HCT116 (cell line): ENCODE data around the gene TMEM132D.

ENCODE experiments used
- CEBPB ChIP-seq: IDR thresholded peaks from 2 replicates; pipeline ENCODE4 v1.6.1; 2012; ENCODE audit warnings: low read depth
- EZH2 ChIP-seq: fragments of 200-600 bp; sonication (generic); IDR thresholded peaks from 2 replicates; pipeline ENCODE4 v1.6.1; 2017; ENCODE audit warnings: antibody characterized with exemption, mixed run types
- POLR2A ChIP-seq: IDR thresholded peaks from 2 replicates; pipeline ENCODE4 v1.7.0; 2011; ENCODE audit warnings: borderline replicate concordance; ENCODE audit not compliant: insufficient read depth, insufficient read length; ENCODE audit errors: extremely low read depth
- POLR2AphosphoS5 ChIP-seq: IDR thresholded peaks from 2 replicates; pipeline ENCODE4 v1.6.1; 2011; ENCODE audit warnings: mild to moderate bottlenecking, low read depth, low read length, moderate library complexity
- YY1 ChIP-seq: IDR thresholded peaks from 2 replicates; pipeline ENCODE4 v1.6.1; 2011; ENCODE audit warnings: low read length, low read depth, moderate library complexity, mild to moderate bottlenecking; ENCODE audit not compliant: insufficient replicate concordance; ENCODE audit errors: extremely low read depth
- TF ChIP-seq, protein P1 (sequence below), 3 experiments: fragments of 200-600 bp in 1 of 3; sonication (generic) in 1 of 3; IDR thresholded peaks in 2 of 3; conservative IDR thresholded peaks in 1 of 3; 2 replicates each; pipeline ENCODE4 v1.5.1; 2012 to 2017; ENCODE audit warnings: low read depth in 2 of 3, low read length in 2 of 3, antibody characterized with exemption in 1 of 3, borderline replicate concordance in 1 of 3, control low read depth in 1 of 3, mild to moderate bottlenecking in 1 of 3, mixed read lengths in 1 of 3, mixed run types in 1 of 3, moderate library complexity in 1 of 3; ENCODE audit not compliant: insufficient read depth in 1 of 3

DNA sequence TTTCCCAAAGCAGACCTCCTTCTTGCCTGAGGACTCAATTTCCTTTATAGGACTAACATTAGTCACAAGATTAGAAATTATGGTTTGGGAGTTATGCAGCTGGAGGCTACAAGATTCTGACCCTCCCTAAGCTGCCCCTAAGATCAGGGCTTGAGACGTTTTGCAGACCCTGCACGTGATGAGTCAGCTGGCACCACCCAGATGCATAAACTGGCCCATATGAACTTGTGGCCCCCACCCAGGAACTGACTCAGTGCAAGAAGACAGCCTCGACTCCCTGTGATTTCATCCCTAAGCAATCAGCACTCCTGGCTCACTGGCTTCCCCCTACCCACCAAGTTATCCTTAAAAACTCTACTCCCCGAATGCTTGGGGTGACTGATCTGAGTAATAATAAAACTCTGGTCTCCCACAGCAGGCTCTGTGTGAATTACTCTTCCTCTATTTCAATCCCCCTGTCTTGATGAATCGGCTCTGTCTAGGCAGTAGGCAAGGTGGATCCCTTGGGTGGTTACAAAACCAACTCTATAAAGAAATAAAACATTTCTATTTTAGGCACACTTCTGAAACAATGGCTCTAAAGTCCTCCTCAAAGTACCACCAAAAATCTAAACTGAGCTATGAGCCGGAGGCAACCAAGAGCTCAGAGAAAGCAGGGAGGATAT is 233.4 kb downstream of the TMEM132D start:
- TF ChIP-seq YY1: no peak
- TF ChIP-seq, protein P1, sequence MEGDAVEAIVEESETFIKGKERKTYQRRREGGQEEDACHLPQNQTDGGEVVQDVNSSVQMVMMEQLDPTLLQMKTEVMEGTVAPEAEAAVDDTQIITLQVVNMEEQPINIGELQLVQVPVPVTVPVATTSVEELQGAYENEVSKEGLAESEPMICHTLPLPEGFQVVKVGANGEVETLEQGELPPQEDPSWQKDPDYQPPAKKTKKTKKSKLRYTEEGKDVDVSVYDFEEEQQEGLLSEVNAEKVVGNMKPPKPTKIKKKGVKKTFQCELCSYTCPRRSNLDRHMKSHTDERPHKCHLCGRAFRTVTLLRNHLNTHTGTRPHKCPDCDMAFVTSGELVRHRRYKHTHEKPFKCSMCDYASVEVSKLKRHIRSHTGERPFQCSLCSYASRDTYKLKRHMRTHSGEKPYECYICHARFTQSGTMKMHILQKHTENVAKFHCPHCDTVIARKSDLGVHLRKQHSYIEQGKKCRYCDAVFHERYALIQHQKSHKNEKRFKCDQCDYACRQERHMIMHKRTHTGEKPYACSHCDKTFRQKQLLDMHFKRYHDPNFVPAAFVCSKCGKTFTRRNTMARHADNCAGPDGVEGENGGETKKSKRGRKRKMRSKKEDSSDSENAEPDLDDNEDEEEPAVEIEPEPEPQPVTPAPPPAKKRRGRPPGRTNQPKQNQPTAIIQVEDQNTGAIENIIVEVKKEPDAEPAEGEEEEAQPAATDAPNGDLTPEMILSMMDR (IDR thresholded peaks at IDR 0.05 in 2 of 3, conservative IDR thresholded peaks at IDR 0.05 in 1 of 3; ENCODE audit: borderline replicate concordance in 1 of 3, insufficient read depth in 1 of 3, low read depth in 2 of 3, low read length in 2 of 3): no peak
- TF ChIP-seq POLR2A: no peak
- no peak for TF ChIP-seq POLR2AphosphoS5
- no peak for TF ChIP-seq EZH2
- TF ChIP-seq CEBPB: no peak
